GM21576 (cell line): ENCODE data around the gene NAA25.

ENCODE experiments used
- ATAC-seq: cut with Tn5 transposase; IDR thresholded peaks from one replicate; pipeline ENCODE4 v1.9.1; 2021; ENCODE audit warnings: mild to moderate bottlenecking, moderate library complexity; ENCODE audit not compliant: unreplicated experiment

NAA25 gene

GRCh38 chr12:111981987-111982386 is 126.6 kb downstream of the NAA25 start:
- ATAC-seq: no peak

DNA sequence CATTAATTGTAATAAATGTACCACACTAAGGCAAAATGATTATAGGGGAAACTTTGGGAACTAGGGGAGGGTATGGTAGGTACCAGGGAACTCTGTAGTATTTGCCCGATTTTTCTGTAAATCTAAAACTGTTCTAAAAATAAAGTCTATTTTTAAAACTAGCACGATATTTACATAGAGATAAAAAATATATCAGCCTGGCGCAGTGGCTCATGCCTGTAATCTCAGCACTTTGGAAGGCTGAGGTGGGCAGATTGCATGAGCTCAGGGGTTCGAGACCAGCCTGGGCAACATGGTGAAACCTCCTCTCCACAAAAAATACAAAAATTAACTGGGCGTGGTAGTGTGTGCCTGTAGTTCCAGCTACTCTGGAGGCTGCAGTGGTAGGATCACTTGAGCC is 128.0 kb downstream of the NAA25 start:
- ATAC-seq: no peak

DNA sequence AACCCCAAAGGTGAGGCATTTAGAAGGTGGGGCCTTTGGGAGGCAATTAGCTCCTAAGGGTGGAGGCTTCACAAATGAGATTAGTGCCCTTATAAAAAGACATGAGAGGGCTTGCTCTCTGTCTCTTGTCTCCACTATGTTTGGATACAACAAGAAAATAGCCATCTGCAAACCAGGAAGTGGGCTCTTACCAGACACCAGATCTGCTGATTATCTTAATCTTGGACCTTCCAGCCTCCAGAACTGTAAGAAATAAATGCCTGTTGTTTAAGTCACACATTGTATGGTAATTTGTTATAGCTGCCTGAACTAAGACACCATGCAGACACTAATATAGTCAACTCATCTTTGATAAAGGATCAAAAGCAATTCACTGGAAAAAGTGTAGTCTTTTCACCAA is 130.0 kb downstream of the NAA25 start:
- no peak for ATAC-seq

GRCh38 chr12:111976860-111977259 is 131.7 kb downstream of the NAA25 start:
- no peak for ATAC-seq
